Activated B cell treated with CpG ODN at 0.5 μM for 24 hours (primary cell): ENCODE measurements around the gene ENOX1. TPM values are rescaled to one million over a fixed set of nuclear protein-coding genes. Genes with fewer than 3 reads are reported as not detected.

Experiments used
- ATAC-seq: fragments of 200-7000 bp; cut with Tn5 transposase; one replicate; pipeline ENCODE4 v1.10.0; 2021; ENCODE audit warnings: low read depth, mild to moderate bottlenecking, moderate library complexity
- CTCF ChIA-PET: fragments of 350-600 bp; sonication (Branson Sonifier 250); formaldehyde crosslinking; loops from one replicate; lab custom pipeline; 2021; ENCODE audit warnings: antibody characterized with exemption; lab: Charles Lee
- POLR2A ChIA-PET: fragments of 350-600 bp; sonication (Branson Sonifier 250); formaldehyde crosslinking; loops from one replicate; lab custom pipeline; 2021; ENCODE audit warnings: antibody characterized with exemption; lab: Charles Lee
- DNase-seq: peaks from one replicate; pipeline ENCODE4 v3.0.0; 2022
- H3K27ac Mint-ChIP-seq: one replicate; pipeline ENCODE4 v1.8.0; 2020; ENCODE audit warnings: mixed read lengths
- H3K27me3 Mint-ChIP-seq: one replicate; pipeline ENCODE4 v1.8.0; 2021; ENCODE audit warnings: mixed read lengths
- H3K36me3 Mint-ChIP-seq: one replicate; pipeline ENCODE4 v1.8.0; 2021; ENCODE audit warnings: low read depth, mixed read lengths
- H3K4me1 Mint-ChIP-seq: one replicate; pipeline ENCODE4 v1.8.0; 2021; ENCODE audit warnings: mixed read lengths
- H3K4me3 Mint-ChIP-seq: one replicate; pipeline ENCODE4 v1.8.0; 2020; ENCODE audit warnings: mild to moderate bottlenecking, mixed read lengths
- H3K9me3 Mint-ChIP-seq: one replicate; pipeline ENCODE4 v1.8.0; 2020; ENCODE audit warnings: mixed read lengths
- CTCF ChIP-seq: fragments of 200-600 bp; IDR thresholded peaks from one replicate; pipeline ENCODE4 v1.8.0; 2022; ENCODE audit warnings: antibody characterized with exemption, mild to moderate bottlenecking
- intact Hi-C: fragments of 100-400 bp; cut with micrococcal nuclease; formaldehyde crosslinking; loops from one replicate; pipeline ENCODE4 v1.15.1; 2024
- total RNA-seq: library from RNA; stranded (reverse); gene quantifications from 2 replicates; pipeline ENCODE4 v1.2.3, GENCODE V29; 2022

The ENOX1 gene
- total RNA-seq, 1 donor from 2014 or later: not detected

- ATAC-seq (no peak), DNase-seq (no peak)
- ChIA-PET POLR2A (no interaction called here), CTCF (interaction anchor here (0.7 to 3.0 kb wide), 12 partner anchors 8 to 1210 kb away, joined by 3 to 19 read pairs (median 6); no protein-coding TSS in a partner anchor)
- no peak for TF ChIP-seq CTCF
- Mint-ChIP-seq H3K4me3 (no peak overlapping the region), H3K9me3 (no peaks in the 10 kb centered on the region), H3K36me3 (no peaks in the 10 kb centered on the region), H3K27ac (no peak overlapping the region), H3K4me1 (no peaks in the 10 kb centered on the region), H3K27me3 (peaks cover 4% of the 10 kb centered on the region)
- intact Hi-C loops: loop anchor here (2.0 to 10.0 kb wide), 3 partner anchors 836 to 1470 kb away; no protein-coding TSS in a partner anchor
Measured at GRCh38 chr13:43805071-43805468, 18.3 kb upstream of the ENOX1 start.

GRCh38 chr13:43804461-43805070 lies 17.8 kb upstream of the ENOX1 start:
- POLR2A ChIA-PET: no interaction called here
- DNase-seq: no peak

GRCh38 chr13:43802511-43802910 lies 15.7 kb upstream of the ENOX1 start:
- intact Hi-C loops: loop anchor here (5.0 to 10.0 kb wide), 3 partner anchors 918 to 1690 kb away; no protein-coding TSS in a partner anchor
- H3K27ac Mint-ChIP-seq: no peak overlapping the region
- no peaks in the 10 kb centered on the region for H3K9me3 Mint-ChIP-seq
- no peak for TF ChIP-seq CTCF
- H3K36me3 Mint-ChIP-seq: no peaks in the 10 kb centered on the region
- CTCF ChIA-PET: interaction anchor here (0.8 to 3.0 kb wide), 4 partner anchors 833 to 1468 kb away, joined by 3 to 19 read pairs (median 8); no protein-coding TSS in a partner anchor
- POLR2A ChIA-PET: no interaction called here
- no peaks in the 10 kb centered on the region for H3K4me1 Mint-ChIP-seq
- no peak overlapping the region for H3K4me3 Mint-ChIP-seq
- DNase-seq (no peak), ATAC-seq (no peak)
- peaks cover 8% of the 10 kb centered on the region for H3K27me3 Mint-ChIP-seq

More at GRCh38 chr13:43804461-43805070, 17.8 kb upstream of the ENOX1 start:
- Mint-ChIP-seq H3K27ac (no peak overlapping the region), H3K36me3 (no peaks in the 10 kb centered on the region), H3K27me3 (peaks cover 7% of the 10 kb centered on the region), H3K9me3 (no peaks in the 10 kb centered on the region), H3K4me1 (no peaks in the 10 kb centered on the region), H3K4me3 (no peak overlapping the region)
- ATAC-seq: no peak
- no peak for TF ChIP-seq CTCF
- intact Hi-C loops: loop anchor here (1.0 to 10.0 kb wide), 7 partner anchors 719 to 1692 kb away; no protein-coding TSS in a partner anchor
- CTCF ChIA-PET: interaction anchor here (0.7 to 3.0 kb wide), 14 partner anchors 8 to 1532 kb away, joined by 3 to 19 read pairs (median 5); no protein-coding TSS in a partner anchor

- TF ChIP-seq CTCF: no peak
- Mint-ChIP-seq H3K9me3 (no peaks in the 10 kb centered on the region), H3K27me3 (peaks cover 13% of the 10 kb centered on the region), H3K4me3 (no peak overlapping the region), H3K36me3 (no peaks in the 10 kb centered on the region), H3K27ac (no peak overlapping the region), H3K4me1 (no peaks in the 10 kb centered on the region)
- DNase-seq (no peak), ATAC-seq (no peak)
- CTCF ChIA-PET: interaction anchor here (0.9 to 1.6 kb wide), 2 partner anchors 10 to 716 kb away, joined by 3 to 6 read pairs; no protein-coding TSS in a partner anchor
- POLR2A ChIA-PET: no interaction called here
- intact Hi-C loops: loop anchor here (5.0 to 10.0 kb wide), 3 partner anchors 916 to 1689 kb away; no protein-coding TSS in a partner anchor
Measured at GRCh38 chr13:43800828-43801227, 14.1 kb upstream of the ENOX1 start.

- intact Hi-C loops: no loop called here
- Mint-ChIP-seq H3K4me3 (no peak overlapping the region), H3K27me3 (peaks cover 15% of the 10 kb centered on the region), H3K36me3 (no peaks in the 10 kb centered on the region), H3K4me1 (no peaks in the 10 kb centered on the region), H3K27ac (no peak overlapping the region), H3K9me3 (no peaks in the 10 kb centered on the region)
- TF ChIP-seq CTCF: no peak
- CTCF ChIA-PET: no interaction called here
- DNase-seq: no peak
- POLR2A ChIA-PET: no interaction called here
- no peak for ATAC-seq
Measured at GRCh38 chr13:43799191-43799590, 12.4 kb upstream of the ENOX1 start.
